ENCODE data around the gene SRP68.
"Not testable (repeated sequence)": the region's sequence is repeated elsewhere in the genome, so short reads cannot be mapped to it uniquely, and the experiment has no call there.

Gene SRP68

GRCh38 chr17:76089680-76090516 is 17.6 kb upstream of the SRP68 start:
- no peak for DNase-seq

DNA sequence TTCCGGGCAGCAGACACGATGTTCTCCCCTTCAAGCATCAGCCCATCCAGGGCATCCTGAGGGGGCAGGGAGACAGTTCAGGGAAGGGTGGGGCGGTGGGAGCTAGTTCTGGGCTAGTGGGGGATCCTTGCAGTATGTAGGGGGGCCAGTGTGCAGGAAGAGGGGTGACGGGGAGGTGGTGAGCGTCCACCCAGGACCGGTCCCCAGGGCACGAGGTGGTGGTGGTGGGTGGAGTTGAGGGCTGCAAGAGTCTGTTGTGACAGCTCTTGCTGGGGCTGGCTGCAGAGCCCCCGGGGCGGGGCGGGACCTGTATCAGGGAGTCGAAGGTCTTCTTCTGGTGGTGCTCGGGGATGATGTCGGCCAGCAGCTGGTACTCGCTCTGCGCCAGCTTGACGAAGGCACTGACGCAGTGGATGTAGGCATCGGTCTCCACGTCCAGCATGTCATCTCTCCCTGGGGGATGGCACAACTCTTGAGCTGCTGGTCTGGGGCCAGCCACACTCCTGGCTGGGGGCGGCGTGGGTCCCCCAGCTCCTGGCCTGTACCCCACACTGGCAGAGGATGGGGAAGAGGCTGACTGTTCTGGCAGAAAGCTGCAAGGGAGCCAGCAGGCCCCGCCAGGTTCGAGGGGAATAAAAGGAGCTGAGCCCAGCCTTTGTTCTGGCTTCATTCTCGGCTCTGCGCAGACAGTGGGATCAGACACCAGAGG is 16.7 kb upstream of the SRP68 start:
- DNase-seq, result no peak

DNA sequence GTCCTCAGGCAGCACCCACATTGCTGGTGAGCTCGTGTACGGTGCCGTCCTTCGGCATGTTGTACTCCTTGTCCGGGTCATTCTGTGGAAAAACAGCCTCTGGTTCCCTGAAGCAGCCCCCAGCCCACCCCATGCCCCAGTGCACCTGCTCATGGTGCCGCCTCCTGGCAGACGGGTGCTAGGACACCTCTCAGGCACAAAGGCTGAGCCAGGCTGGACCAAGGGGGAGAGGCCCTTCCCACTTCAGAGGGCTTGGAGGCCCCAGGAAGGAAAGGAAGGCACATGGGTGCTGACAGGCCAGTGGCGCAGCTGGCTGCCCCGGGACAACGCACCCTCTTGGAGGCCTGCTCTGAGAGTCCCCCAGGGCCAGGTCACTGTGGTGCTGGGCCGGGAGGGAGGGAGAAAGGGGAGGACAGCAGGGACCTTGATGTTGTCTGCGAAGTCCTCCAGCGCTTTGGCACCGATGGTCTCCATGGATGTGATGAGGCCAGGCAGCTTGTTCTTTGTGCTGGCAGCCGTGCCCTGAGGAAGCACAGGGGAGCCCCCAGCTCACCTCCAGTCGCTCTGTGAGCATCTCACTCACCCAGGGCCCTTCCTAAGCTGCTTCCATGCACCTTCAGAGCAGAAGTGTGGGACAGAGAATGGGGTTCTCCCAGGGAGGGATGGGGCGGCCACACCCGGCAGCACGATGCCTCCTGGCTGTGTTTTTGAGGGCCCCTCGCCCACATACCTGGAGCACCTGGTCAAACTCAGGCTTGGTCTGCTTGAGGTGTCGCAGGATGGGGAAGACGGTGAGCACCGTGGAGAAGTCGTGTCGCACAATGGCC is 15.9 kb upstream of the SRP68 start:
- DNase-seq, result no peak

- DNase-seq, result peak; percentile 10
These were observed 15.2 kb upstream of the SRP68 start for GRCh38 chr17:76087531-76087930.

- DNase-seq, result no peak
These were observed 14.1 kb upstream of the SRP68 start for GRCh38 chr17:76086384-76086783.

DNA sequence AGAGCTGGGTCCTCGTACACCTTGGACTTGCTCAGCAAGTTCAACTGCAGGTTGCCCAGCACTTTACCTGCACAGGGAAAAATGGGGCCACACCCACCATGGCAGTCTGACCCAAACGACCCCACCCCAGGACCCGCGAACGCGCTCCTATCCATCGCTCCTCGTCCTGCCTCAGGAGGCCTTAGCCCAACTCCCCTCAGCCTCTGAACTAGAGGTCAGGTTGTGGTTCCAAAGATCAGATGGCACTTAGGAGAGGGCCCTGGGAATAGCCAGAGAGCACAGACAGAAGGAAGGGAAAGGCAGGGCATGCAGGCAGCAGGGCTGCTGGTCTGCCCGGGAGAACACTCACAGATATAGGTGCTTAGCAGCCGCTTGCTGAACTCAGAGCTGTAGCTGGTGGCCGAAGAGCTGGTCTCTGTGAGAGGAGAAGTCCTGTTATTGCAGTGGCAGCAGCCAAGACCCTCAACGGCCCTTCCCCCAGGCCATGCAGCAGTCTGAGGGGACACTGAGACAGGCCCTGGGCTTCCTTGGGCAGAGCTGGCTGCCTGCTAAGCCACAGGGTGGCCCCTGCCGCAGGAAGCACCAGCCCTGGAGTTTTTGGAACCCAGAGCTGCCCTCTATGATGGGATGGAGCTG is 13.5 kb upstream of the SRP68 start:
- no peak for DNase-seq

- no peak for DNase-seq
These were observed 12.9 kb upstream of the SRP68 start for GRCh38 chr17:76085066-76085730.

GRCh38 chr17:76083536-76084182 is 11.3 kb upstream of the SRP68 start:
- DNase-seq, result no peak

DNA sequence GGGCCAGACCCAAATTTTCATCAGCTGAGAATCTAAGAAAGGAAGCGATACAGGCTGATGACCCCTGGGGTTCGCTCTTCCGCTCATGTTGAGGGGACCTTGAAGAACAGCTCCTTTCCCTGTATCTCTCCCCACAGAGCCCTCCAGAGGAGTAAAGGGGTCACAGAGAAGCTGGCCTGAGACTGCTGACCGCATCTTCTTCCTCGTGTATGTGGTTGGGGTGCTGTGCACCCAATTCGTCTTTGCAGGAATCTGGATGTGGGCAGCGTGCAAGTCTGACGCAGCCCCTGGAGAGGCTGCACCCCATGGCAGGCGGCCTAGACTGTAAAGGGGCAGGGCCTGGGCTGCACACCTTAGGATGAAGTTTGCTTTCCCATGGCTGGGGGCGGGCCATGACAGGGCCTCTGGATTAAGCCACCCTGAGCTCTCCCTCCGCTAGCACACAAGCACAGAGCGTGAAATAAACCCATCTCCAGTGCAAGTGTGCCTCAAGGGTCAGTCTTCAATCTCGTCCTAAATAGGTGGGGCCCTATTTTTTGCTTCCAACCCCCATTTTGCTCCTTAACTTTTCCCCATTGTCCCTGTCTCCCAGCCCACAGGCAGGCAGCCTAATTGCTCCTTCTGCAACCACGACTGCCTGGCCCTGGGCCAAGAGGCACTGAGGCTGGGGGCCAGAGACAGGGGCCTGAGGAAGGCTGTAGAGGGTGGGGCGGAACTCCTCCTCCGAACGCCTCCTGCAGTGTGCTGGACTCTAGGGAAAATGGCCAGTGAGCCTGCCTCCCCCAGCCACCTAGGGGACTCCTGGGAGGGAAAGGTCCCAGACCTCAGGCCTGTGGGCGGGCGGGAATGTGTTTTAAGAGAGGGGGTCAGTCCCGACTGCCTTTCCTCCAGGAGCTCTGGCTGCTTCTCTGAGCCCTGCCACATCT is 10.3 kb upstream of the SRP68 start:
- peak; percentile 54 for DNase-seq

DNA sequence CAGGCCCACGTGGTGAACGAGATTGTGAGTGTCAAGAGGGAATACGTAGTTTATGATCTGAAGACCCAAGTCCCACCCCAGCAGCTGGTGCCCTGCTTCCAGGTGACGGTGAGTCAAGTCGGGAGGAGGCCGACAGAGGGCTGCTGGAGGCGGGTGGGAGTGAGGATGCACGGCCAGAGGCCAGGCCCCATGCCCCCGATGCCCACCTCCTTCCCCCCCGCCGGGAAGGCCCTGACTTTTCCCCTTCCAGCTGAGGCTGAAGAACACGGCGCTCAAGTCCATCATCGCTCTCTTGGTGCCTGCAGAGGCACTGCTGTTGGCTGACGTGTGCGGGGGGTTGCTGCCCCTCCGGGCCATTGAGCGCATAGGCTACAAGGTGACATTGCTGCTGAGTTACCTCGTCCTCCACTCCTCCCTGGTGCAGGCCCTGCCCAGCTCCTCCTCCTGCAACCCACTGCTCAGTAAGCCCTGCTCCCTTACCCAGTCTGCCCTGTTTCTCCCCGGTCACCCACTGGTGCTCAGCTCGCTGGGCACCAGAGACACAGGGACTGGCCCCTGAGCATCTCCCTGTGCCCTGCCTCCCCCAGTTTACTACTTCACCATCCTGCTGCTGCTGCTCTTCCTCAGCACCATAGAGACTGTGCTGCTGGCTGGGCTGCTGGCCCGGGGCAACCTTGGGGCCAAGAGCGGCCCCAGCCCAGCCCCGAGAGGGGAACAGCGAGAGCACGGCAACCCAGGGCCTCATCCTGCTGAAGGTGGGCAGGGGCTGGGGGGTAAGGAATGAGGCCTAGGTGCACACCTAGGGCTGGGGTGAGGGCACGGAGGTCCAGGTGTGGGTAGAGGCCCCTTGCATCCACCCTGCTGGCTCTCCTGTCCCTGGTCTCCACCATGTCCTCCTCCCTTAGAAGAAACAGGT is 9.2 kb upstream of the SRP68 start:
- peak; percentile 22 for DNase-seq

GRCh38 chr17:76080768-76081287 is 8.5 kb upstream of the SRP68 start:
- peak; percentile 20 for DNase-seq

DNA sequence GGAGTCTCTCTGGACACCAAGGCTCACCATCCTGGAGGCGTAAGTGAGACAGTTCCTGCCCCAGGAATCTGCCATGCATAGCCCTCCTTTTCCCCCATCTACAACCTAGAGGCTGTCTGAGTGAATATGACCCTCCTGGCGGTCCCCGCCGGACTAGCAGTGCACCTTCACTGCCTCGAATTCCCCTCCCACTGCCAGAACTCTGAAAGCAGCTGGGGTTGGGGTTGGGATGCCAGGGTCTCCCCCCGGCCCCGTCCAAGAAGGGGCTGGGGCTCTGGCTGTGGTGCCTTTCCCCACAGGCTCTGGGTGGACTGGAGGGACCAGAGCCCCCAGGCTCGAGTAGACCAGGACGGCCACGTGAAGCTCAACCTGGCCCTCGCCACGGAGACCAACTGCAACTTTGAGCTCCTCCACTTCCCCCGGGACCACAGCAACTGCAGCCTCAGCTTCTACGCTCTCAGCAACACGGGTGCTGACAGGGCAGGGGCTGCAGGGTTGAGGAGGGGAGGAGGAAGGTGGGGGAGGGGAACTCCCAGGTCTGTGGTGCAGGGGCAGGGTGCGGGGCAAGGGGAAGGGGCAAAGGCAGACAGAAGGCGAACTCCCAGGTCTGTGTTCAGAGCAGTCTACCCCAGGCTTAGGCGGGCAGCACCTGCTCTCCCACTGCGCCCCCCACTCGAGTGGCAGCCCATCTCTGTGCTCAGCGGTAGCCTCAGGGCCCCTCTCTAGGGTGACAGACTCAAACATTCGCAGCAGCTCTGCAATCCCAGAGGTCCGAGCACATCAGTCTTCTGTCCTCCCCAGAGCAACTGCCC is 7.8 kb upstream of the SRP68 start:
- DNase-seq, result peak; percentile 51

DNA sequence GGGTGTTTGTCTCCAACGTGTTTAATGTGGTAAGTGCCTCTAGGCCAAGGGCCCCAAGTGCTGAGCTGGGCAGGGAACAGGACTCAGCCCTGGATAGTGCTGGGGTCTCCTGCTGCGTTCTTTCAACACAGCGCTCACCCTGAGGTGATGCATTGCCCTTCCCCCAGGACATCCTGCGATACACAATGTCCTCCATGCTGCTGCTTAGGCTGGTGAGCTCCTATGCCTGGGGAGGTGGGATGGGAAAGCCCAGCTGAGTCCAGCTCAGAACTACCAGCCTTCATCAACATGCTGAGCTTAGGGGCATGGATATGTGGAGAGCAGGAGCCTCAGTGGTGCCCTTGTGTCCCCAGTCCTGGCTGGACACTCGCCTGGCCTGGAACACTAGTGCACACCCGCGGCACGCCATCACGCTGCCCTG is 7.2 kb upstream of the SRP68 start:
- peak; percentile 21 for DNase-seq

- peak; percentile 43 for DNase-seq
These were observed 6.7 kb upstream of the SRP68 start, which contains the start of gene ZACN for GRCh38 chr17:76078860-76079534. TSS of gene ZACN (plus strand) at chr17:76079182. CDS start at chr17:76079265, 83 bp downstream.

DNA sequence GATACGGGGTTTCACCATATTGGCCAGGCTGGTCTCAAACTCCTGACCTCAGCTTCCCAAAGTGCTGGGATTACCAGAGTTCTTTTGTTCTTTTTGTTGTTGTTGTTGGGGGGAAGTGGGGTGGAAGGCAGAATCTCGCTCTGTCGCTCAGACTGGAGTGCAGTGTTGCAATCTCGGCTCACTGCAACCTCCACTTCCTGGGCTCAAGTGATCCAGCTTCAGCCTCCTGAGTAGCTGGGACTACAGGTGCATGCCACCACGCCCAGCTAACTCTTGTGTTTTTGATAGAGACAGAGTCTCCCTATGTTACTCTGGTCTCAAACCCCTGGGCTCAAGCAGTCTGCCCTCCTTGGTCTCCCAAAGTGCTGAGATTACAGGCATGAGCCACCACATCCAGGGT is 6.1 kb upstream of the SRP68 start:
- not testable (repeated sequence) for DNase-seq

DNA sequence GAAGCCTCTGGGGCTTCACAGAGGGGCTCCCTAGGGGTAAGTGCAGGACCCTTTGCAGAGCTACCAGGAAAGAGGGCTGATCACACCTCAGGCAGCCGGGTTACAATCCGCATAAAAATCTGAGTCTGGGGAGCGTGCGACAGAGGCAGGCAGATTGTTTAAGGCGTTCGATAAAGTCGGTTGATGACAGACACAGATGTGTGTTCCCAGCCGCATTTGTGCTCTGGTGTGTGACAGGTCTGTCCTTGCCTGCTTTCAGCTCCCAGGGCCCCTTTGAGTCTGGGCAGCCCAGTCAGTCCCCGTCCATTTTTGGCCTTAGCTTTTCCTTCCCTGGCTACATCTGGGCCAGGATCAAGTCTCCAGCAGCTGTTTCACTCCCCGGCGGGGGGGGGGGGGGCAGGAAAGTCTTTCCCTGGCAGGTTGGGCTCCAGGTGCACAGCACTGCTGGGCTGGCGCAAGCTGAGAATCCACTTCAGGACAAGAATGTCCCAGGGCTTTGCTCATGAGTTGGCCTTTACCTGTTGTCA is 5.3 kb upstream of the SRP68 start:
- no peak for DNase-seq
